ENCODE results near the gene COX8C. TPM values are rescaled to one million over a fixed set of nuclear protein-coding genes. Genes with fewer than 3 reads are reported as not detected.

COX8C gene
- total RNA-seq, 1 experiment from 2014 or later: not detected

- intact Hi-C loops (cut with micrococcal nuclease): no loop called here
- no peak overlapping the region; the same call in 1 of the 2 replicates for H3K9ac ChIP-seq (ENCODE audit: low read length)
- no peak overlapping the region for H2AFZ ChIP-seq (ENCODE audit: low read depth, low read length, poor library complexity, severe bottlenecking)
- no peak overlapping the region for H3K4me3 ChIP-seq (replicated peaks in 1 of 2; ENCODE audit: low read depth in 1 of 2, low read length in 2 of 2)
- no peaks in the 10 kb centered on the region for H4K20me1 ChIP-seq (ENCODE audit: insufficient read depth)
- peak overlapping the region; percentile 66; the same call in 1 of the 2 replicates for H3K4me2 ChIP-seq (ENCODE audit: low read length)
- peaks cover 81% of the 10 kb centered on the region for H3K79me2 ChIP-seq (ENCODE audit: insufficient read depth, low read length)
- H3K9me3 ChIP-seq (ENCODE audit: control insufficient read depth in 1 of 2, insufficient read depth in 1 of 2, low read depth in 1 of 2, low read length in 2 of 2): no peaks in the 10 kb centered on the region
- peaks cover 15 to 32% of the 10 kb centered on the region in 2 experiments for H3K4me1 ChIP-seq (ENCODE audit: control insufficient read depth in 1 of 2, insufficient read depth in 2 of 2, low read length in 2 of 2)
- ChIA-PET CTCF (no interaction called here), RAD21 (ENCODE audit: low non-redundant PET in 1 of 2, low total read pairs in 2 of 2, uncharacterized antibody in 2 of 2, unreplicated experiment in 2 of 2) (no interaction called here), POLR2A (interaction anchor here (1.5 kb wide), 1 partner anchor 15 kb away, joined by 3 read pairs; no protein-coding TSS in a partner anchor)
- no peaks in the 10 kb centered on the region for H3K9me2 ChIP-seq (ENCODE audit: insufficient read depth)
- no TSS peak for BruUV-seq (replicated peaks)
- ATAC-seq (0 out of 2 replicates have a peak, but pooled peaks have one; percentile 2), DNase-seq (ENCODE audit: low read depth, low spot score) (no peak)
- TF ChIP-seq CBX3 (IDR thresholded peaks at IDR 0.05; ENCODE audit: low read depth) (no peak), SRF (IDR thresholded peaks at IDR 0.05; ENCODE audit: low read depth) (no peak), ZBTB33 (IDR thresholded peaks at IDR 0.05; ENCODE audit: extremely low read depth, insufficient replicate concordance, low read length) (no peak), MAX (IDR thresholded peaks at IDR 0.05) (no peak), FOSL1 (IDR thresholded peaks at IDR 0.05; ENCODE audit: low read depth) (no peak), EZH2phosphoT487 (IDR thresholded peaks at IDR 0.05; ENCODE audit: borderline replicate concordance) (no peak), YY1 (IDR thresholded peaks at IDR 0.05; ENCODE audit: extremely low read depth, insufficient replicate concordance, low read depth, low read length) (no peak), EGR1 (IDR thresholded peaks at IDR 0.05; ENCODE audit: low read depth) (no peak), POLR2A (IDR thresholded peaks at IDR 0.05; ENCODE audit: borderline replicate concordance, extremely low read depth, insufficient read depth, insufficient read length) (no peak), ELF1 (IDR thresholded peaks at IDR 0.05; ENCODE audit: borderline replicate concordance, low read depth) (no peak)
- H3K36me3 ChIP-seq (ENCODE audit: control insufficient read depth in 1 of 2, insufficient read depth in 2 of 2, low read length in 2 of 2): no peaks in the 10 kb centered on the region
- H3K27me3 ChIP-seq (ENCODE audit: insufficient read depth, low read length): no peaks in the 10 kb centered on the region
- H3K27ac ChIP-seq (ENCODE audit: low read depth, low read length): peak overlapping the region; percentile 64; the same call in 1 of the 2 replicates
Observed at GRCh38 chr14:93302688-93303581, 44.0 kb upstream of the COX8C start.
